ENCODE measurements around the gene ZNF423. TPM values are rescaled to one million over a fixed set of nuclear protein-coding genes. Genes with fewer than 3 reads are reported as not detected.

Gene ZNF423
- total and polyA plus RNA-seq, 2 experiments from 2014 or later: 12.3 to 22.2 TPM

GRCh38 chr16:49780433-49780832, 75.5 kb downstream of the ZNF423 start:
- no peaks in the 10 kb centered on the region for H3K9me3 ChIP-seq (ENCODE audit: low read depth)
- no peak for DNase-seq (ENCODE audit: low read depth in 1 of 2, low spot score in 1 of 2)
- no peak for TF ChIP-seq CTCF (IDR thresholded peaks at IDR 0.05; ENCODE audit: low read depth, low read length)
- H3K27me3 ChIP-seq: no peaks in the 10 kb centered on the region
- H3K27ac ChIP-seq: no peak overlapping the region
- no peaks in the 10 kb centered on the region for H3K36me3 ChIP-seq
- H3K4me1 ChIP-seq (ENCODE audit: low read depth): peaks cover 4% of the 10 kb centered on the region
- H3K4me3 ChIP-seq: no peak overlapping the region

- Histone ChIP-seq H3K4me3 (no peak overlapping the region), H3K27ac (no peak overlapping the region), H3K27me3 (no peaks in the 10 kb centered on the region), H3K36me3 (no peaks in the 10 kb centered on the region), H3K4me1 (ENCODE audit: low read depth) (peaks cover 4% of the 10 kb centered on the region), H3K9me3 (ENCODE audit: low read depth) (no peaks in the 10 kb centered on the region)
- no peak for DNase-seq (ENCODE audit: low read depth in 1 of 2, low spot score in 1 of 2)
- no peak for TF ChIP-seq CTCF (IDR thresholded peaks at IDR 0.05; ENCODE audit: low read depth, low read length)
Observed at GRCh38 chr16:49779979-49780378, 75.9 kb downstream of the ZNF423 start.

- H3K4me1 ChIP-seq (ENCODE audit: low read depth): peaks cover 4% of the 10 kb centered on the region
- DNase-seq (ENCODE audit: low read depth in 1 of 2, low spot score in 1 of 2): no peak
Observed at GRCh38 chr16:49778202-49778930, 77.5 kb downstream of the ZNF423 start.

GRCh38 chr16:49776734-49777133, 79.2 kb downstream of the ZNF423 start:
- peaks cover 4% of the 10 kb centered on the region for H3K4me1 ChIP-seq (ENCODE audit: low read depth)
- no peak overlapping the region for H3K4me3 ChIP-seq
- no peaks in the 10 kb centered on the region for H3K36me3 ChIP-seq
- DNase-seq (ENCODE audit: low read depth in 1 of 2, low spot score in 1 of 2): no peak
- H3K27ac ChIP-seq: no peak overlapping the region
- TF ChIP-seq CTCF (IDR thresholded peaks at IDR 0.05; ENCODE audit: low read depth, low read length): no peak
- H3K9me3 ChIP-seq (ENCODE audit: low read depth): no peaks in the 10 kb centered on the region
- H3K27me3 ChIP-seq: no peaks in the 10 kb centered on the region

More at GRCh38 chr16:49778202-49778930, 77.5 kb downstream of the ZNF423 start:
- TF ChIP-seq CTCF (IDR thresholded peaks at IDR 0.05; ENCODE audit: low read depth, low read length): no peak
- Histone ChIP-seq H3K27me3 (no peaks in the 10 kb centered on the region), H3K27ac (no peak overlapping the region), H3K9me3 (ENCODE audit: low read depth) (no peaks in the 10 kb centered on the region), H3K4me3 (no peak overlapping the region), H3K36me3 (no peaks in the 10 kb centered on the region)

- H3K4me3 ChIP-seq: no peak overlapping the region
- H3K9me3 ChIP-seq (ENCODE audit: low read depth): no peaks in the 10 kb centered on the region
- H3K27ac ChIP-seq: no peak overlapping the region
Observed at GRCh38 chr16:49776085-49776595, 79.8 kb downstream of the ZNF423 start.

More at GRCh38 chr16:49776085-49776595, 79.8 kb downstream of the ZNF423 start:
- H3K36me3 ChIP-seq: no peaks in the 10 kb centered on the region
- TF ChIP-seq CTCF (IDR thresholded peaks at IDR 0.05; ENCODE audit: low read depth, low read length): no peak
- H3K4me1 ChIP-seq (ENCODE audit: low read depth): peaks cover 4% of the 10 kb centered on the region
- peak; percentile 36 to 62 for DNase-seq (ENCODE audit: low read depth in 1 of 2, low spot score in 1 of 2)
- H3K27me3 ChIP-seq: no peaks in the 10 kb centered on the region
